Caco-2 (cell line): ENCODE results near the gene FAM53A. TPM values are rescaled to one million over a fixed set of nuclear protein-coding genes. Genes with fewer than 3 reads are reported as not detected.

Source experiments
- BruUV-seq: library from RNA; stranded (reverse); fragments of 400-500 nt; replicated peaks from 2 replicates; lab custom pipeline; 2021; lab: Mats Ljungman, UMichigan
- CTCF ChIA-PET: fragments of 300-600 bp; sonication (Branson Sonifier 250); formaldehyde crosslinking; loops from one replicate; lab custom pipeline; 2022; ENCODE audit warnings: antibody characterized with exemption; lab: Charles Lee
- POLR2A ChIA-PET: fragments of 300-600 bp; sonication (Branson Sonifier 250); formaldehyde crosslinking; loops from one replicate; lab custom pipeline; 2022; ENCODE audit warnings: antibody characterized with exemption; lab: Charles Lee
- DNase-seq, 2 experiments: peaks; one replicate each; pipeline versions ENCODE4 v3.0.0 to v3.0.0-alpha.2; 2020 to 2022
- H3K27me3 ChIP-seq: replicated peaks from 2 replicates; pipeline ENCODE4 v1.6.0; 2011; ENCODE audit warnings: low read length; ENCODE audit not compliant: control insufficient read depth, insufficient read depth
- H3K36me3 ChIP-seq: 2 replicates; pipeline ENCODE4 v1.5.1; 2011; ENCODE audit warnings: low read length; ENCODE audit not compliant: control insufficient read depth, insufficient read depth
- H3K4me1 ChIP-seq: fragments of 250-450 bp; sonication (Bioruptor Pico); 2 replicates; pipeline ENCODE4 v1.5.1; 2020; ENCODE audit warnings: mild to moderate bottlenecking
- H3K4me3 ChIP-seq: 2 replicates; pipeline ENCODE4 v1.5.1; 2011; ENCODE audit warnings: low read depth, mild to moderate bottlenecking, control low read depth, low read length
- H3K9me3 ChIP-seq: fragments of 250-450 bp; sonication (Bioruptor Pico); 2 replicates; pipeline ENCODE4 v1.5.1; 2020; ENCODE audit warnings: mild to moderate bottlenecking, moderate library complexity
- H3K27ac Mint-ChIP-seq: one replicate; pipeline ENCODE4 v1.8.0; 2022; ENCODE audit warnings: mixed read lengths; ENCODE audit not compliant: unreplicated experiment
- H3K27me3 Mint-ChIP-seq: one replicate; pipeline ENCODE4 v1.8.0; 2022; ENCODE audit warnings: mixed read lengths; ENCODE audit not compliant: insufficient read depth, unreplicated experiment
- H3K36me3 Mint-ChIP-seq: one replicate; pipeline ENCODE4 v1.8.0; 2022; ENCODE audit warnings: mild to moderate bottlenecking, mixed read lengths; ENCODE audit not compliant: insufficient read depth, unreplicated experiment
- H3K4me1 Mint-ChIP-seq: one replicate; pipeline ENCODE4 v1.8.0; 2022; ENCODE audit warnings: low read depth, mixed read lengths; ENCODE audit not compliant: unreplicated experiment
- H3K4me3 Mint-ChIP-seq: one replicate; pipeline ENCODE4 v1.8.0; 2022; ENCODE audit warnings: mild to moderate bottlenecking, moderate library complexity, mixed read lengths; ENCODE audit not compliant: unreplicated experiment
- H3K9me3 Mint-ChIP-seq: one replicate; pipeline ENCODE4 v1.8.0; 2022; ENCODE audit warnings: mixed read lengths; ENCODE audit not compliant: unreplicated experiment
- intact Hi-C: fragments of 100-400 bp; cut with micrococcal nuclease; formaldehyde crosslinking; loops from one replicate; pipeline ENCODE4 v1.10.0; 2022; ENCODE audit not compliant: unreplicated experiment
- total RNA-seq: library from RNA; stranded (reverse); gene quantifications from 2 replicates; pipeline ENCODE4 v1.2.3, GENCODE V29; 2022
- TF ChIP-seq, protein P1 (sequence below), 2 experiments: fragments of 200-600 bp in 1 of 2; IDR thresholded peaks; 1 replicate in 1 of 2; 2 replicates in 1 of 2; pipeline versions ENCODE4 v1.5.1 to v1.8.0; 2011 to 2022; ENCODE audit warnings: antibody characterized with exemption in 1 of 2, control low read depth in 1 of 2, inconsistent platforms in 1 of 2, low read depth in 1 of 2, low read length in 1 of 2, mild to moderate bottlenecking in 1 of 2, moderate library complexity in 1 of 2; ENCODE audit not compliant: insufficient read depth in 1 of 2, severe bottlenecking in 1 of 2, unreplicated experiment in 1 of 2

Gene FAM53A
- total RNA-seq, 1 experiment from 2014 or later: 4.1 TPM

DNA sequence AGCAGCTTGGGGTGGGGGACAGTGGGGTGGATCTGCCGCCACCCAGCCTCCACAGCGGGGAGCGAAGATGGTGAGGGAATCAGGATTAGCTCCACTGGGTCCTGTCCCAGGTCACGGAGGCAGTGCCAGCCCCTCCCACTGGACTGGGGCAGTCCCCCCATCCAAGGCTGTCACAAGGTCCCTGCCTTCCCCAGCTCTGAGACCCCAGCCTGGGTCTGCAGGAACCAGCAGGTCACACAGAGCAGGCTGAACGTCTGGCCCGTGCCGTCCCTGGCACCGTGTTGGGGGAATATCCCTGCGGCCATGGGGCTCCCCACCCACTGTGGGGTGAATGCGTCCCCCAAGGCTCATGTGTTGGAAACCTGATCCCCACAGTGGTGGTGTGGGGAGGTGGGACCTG is 62.6 kb downstream of the FAM53A start:
- Mint-ChIP-seq H3K27me3 (no peaks in the 10 kb centered on the region), H3K27ac (no peak overlapping the region), H3K4me3 (no peak overlapping the region), H3K4me1 (no peaks in the 10 kb centered on the region), H3K36me3 (no peaks in the 10 kb centered on the region), H3K9me3 (no peaks in the 10 kb centered on the region)
- Histone ChIP-seq H3K36me3 (no peaks in the 10 kb centered on the region), H3K27me3 (no peaks in the 10 kb centered on the region), H3K4me1 (no peaks in the 10 kb centered on the region), H3K9me3 (peaks cover 4% of the 10 kb centered on the region; the same call in 1 of the 2 replicates), H3K4me3 (no peak overlapping the region)
- POLR2A ChIA-PET: no interaction called here
- CTCF ChIA-PET: no interaction called here
- TF ChIP-seq, protein P1, sequence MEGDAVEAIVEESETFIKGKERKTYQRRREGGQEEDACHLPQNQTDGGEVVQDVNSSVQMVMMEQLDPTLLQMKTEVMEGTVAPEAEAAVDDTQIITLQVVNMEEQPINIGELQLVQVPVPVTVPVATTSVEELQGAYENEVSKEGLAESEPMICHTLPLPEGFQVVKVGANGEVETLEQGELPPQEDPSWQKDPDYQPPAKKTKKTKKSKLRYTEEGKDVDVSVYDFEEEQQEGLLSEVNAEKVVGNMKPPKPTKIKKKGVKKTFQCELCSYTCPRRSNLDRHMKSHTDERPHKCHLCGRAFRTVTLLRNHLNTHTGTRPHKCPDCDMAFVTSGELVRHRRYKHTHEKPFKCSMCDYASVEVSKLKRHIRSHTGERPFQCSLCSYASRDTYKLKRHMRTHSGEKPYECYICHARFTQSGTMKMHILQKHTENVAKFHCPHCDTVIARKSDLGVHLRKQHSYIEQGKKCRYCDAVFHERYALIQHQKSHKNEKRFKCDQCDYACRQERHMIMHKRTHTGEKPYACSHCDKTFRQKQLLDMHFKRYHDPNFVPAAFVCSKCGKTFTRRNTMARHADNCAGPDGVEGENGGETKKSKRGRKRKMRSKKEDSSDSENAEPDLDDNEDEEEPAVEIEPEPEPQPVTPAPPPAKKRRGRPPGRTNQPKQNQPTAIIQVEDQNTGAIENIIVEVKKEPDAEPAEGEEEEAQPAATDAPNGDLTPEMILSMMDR (IDR thresholded peaks at IDR 0.05; ENCODE audit: insufficient read depth in 1 of 2, low read depth in 1 of 2, low read length in 1 of 2, severe bottlenecking in 1 of 2, unreplicated experiment in 1 of 2): no peak
- intact Hi-C loops: no loop called here
- no peak for DNase-seq
- no TSS peak for BruUV-seq

DNA sequence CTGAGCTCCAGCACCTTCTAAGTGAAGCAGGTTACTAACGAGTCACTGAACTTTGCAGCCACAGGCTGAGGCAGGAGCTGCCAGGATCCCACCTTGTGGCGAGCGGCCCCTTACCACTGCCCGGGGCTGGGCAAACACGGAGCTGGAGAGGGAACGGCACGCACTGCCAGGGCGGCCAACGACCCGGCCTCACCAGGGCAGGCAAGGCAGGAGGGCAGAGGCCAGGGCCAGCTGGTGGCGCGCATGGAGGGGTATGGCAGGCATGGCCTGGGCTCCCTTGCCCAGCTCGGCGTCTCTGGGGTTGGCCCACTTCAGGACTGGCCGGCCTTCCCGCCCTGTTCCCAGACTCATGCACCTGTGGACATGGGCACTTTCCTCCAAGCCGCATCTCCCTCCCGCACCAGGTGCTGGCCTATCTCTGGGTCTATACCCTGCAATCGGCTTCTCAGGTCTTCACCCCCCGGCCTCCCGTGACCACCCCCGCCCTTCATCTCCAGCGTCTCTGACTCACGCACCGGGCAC is 64.9 kb downstream of the FAM53A start:
- Mint-ChIP-seq H3K4me1 (no peaks in the 10 kb centered on the region), H3K27ac (no peak overlapping the region), H3K27me3 (no peaks in the 10 kb centered on the region), H3K4me3 (no peak overlapping the region), H3K9me3 (no peaks in the 10 kb centered on the region), H3K36me3 (no peaks in the 10 kb centered on the region)
- Histone ChIP-seq H3K27me3 (no peaks in the 10 kb centered on the region), H3K4me3 (no peak overlapping the region), H3K4me1 (no peaks in the 10 kb centered on the region), H3K36me3 (no peaks in the 10 kb centered on the region), H3K9me3 (no peaks in the 10 kb centered on the region)
- ChIA-PET CTCF (interaction anchor here (1.3 kb wide), 1 partner anchor 254 kb away, joined by 6 read pairs; no protein-coding TSS in a partner anchor), POLR2A (interaction anchor here (0.6 kb wide), 1 partner anchor 42 kb away, joined by 3 read pairs; no protein-coding TSS in a partner anchor)
- no TSS peak for BruUV-seq
- DNase-seq: no peak
- intact Hi-C loops: no loop called here
- TF ChIP-seq, protein P1 (IDR thresholded peaks at IDR 0.05; ENCODE audit: insufficient read depth in 1 of 2, low read depth in 1 of 2, low read length in 1 of 2, severe bottlenecking in 1 of 2, unreplicated experiment in 1 of 2): no peak

DNA sequence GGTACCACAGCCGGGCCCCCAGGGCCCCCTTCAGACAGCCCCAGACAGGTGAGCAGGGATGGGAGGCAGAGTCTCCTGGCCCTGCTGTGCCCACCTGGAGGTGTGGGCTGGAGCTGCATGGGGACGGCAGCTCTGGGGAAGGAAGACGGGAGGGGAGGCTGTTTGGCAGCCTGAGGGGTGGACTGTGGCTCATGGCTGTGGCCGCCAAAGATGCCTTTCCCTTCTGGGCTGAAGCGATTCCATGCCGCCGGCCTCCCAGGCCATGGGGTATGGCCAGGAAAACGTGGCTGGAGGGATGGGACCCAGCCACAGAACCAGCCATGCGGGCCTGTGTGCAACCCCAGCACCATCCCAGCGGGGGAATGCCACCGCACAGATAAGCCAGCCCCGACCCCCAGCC is 65.7 kb downstream of the FAM53A start:
- H3K36me3 Mint-ChIP-seq: no peaks in the 10 kb centered on the region
- Histone ChIP-seq H3K36me3 (no peaks in the 10 kb centered on the region), H3K27me3 (no peaks in the 10 kb centered on the region), H3K4me3 (no peak overlapping the region), H3K4me1 (no peaks in the 10 kb centered on the region), H3K9me3 (no peaks in the 10 kb centered on the region)
- TF ChIP-seq, protein P1 (IDR thresholded peaks at IDR 0.05; ENCODE audit: insufficient read depth in 1 of 2, low read depth in 1 of 2, low read length in 1 of 2, severe bottlenecking in 1 of 2, unreplicated experiment in 1 of 2): no peak
- no peaks in the 10 kb centered on the region for H3K9me3 Mint-ChIP-seq
- H3K4me1 Mint-ChIP-seq: no peaks in the 10 kb centered on the region
- intact Hi-C loops: no loop called here
- H3K27me3 Mint-ChIP-seq: no peaks in the 10 kb centered on the region
- ChIA-PET CTCF (interaction anchor here (1.3 kb wide), 1 partner anchor 253 kb away, joined by 6 read pairs; no protein-coding TSS in a partner anchor), POLR2A (interaction anchor here (0.6 kb wide), 1 partner anchor 41 kb away, joined by 3 read pairs; no protein-coding TSS in a partner anchor)
- no peak overlapping the region for H3K4me3 Mint-ChIP-seq
- no peak overlapping the region for H3K27ac Mint-ChIP-seq
- BruUV-seq: no TSS peak
- DNase-seq: no peak
